Endometrium (tissue), 2 donors: ENCODE results near the gene NETO1.

Experiments
- FAIRE-seq: peaks from 2 replicates; lab custom pipeline; 2012; peaks lifted over from hg19 to GRCh38; lab: Jason Lieb, UNC
- donor health status: control.
- donor health status: control.

The NETO1 gene

GRCh38 chr18:72867746-72868584 is at the start of gene NETO1:
TSS of gene NETO1 (minus strand) at chr18:72867987. CDS start at chr18:72867291, 696 bp downstream.
- FAIRE-seq = no peak

- no peak for FAIRE-seq
Observed at GRCh38 chr18:72910045-72910444, 42.3 kb upstream of the NETO1 start.

- FAIRE-seq = no peak
Observed at GRCh38 chr18:72908181-72908580, 40.4 kb upstream of the NETO1 start.

GRCh38 chr18:72903033-72903432 is 35.2 kb upstream of the NETO1 start:
- no peak for FAIRE-seq

GRCh38 chr18:72899338-72899737 is 31.6 kb upstream of the NETO1 start:
- FAIRE-seq = no peak

GRCh38 chr18:72898870-72899269 is 31.1 kb upstream of the NETO1 start:
- FAIRE-seq = no peak

- FAIRE-seq = no peak
Observed at GRCh38 chr18:72895548-72895947, 27.8 kb upstream of the NETO1 start.

- no peak for FAIRE-seq
Observed at GRCh38 chr18:72878561-72878960, 10.8 kb upstream of the NETO1 start.

GRCh38 chr18:72878143-72878542 is 10.4 kb upstream of the NETO1 start:
- no peak for FAIRE-seq

- FAIRE-seq = no peak
Observed at GRCh38 chr18:72871091-72871490, 3.3 kb upstream of the NETO1 start.

- FAIRE-seq = no peak
Observed at GRCh38 chr18:72869226-72870185, 1.7 kb upstream of the NETO1 start.

- no peak for FAIRE-seq
Observed at GRCh38 chr18:72868585-72869225, 918 bp upstream of the NETO1 start.

GRCh38 chr18:72866901-72867745 is 664 bp downstream of the NETO1 start:
- no peak for FAIRE-seq

- FAIRE-seq = no peak
Observed at GRCh38 chr18:72866442-72866900, 1.3 kb downstream of the NETO1 start.

- no peak for FAIRE-seq
Observed at GRCh38 chr18:72863754-72864153, 4.0 kb downstream of the NETO1 start.

GRCh38 chr18:72859088-72859487 is 8.7 kb downstream of the NETO1 start:
- no peak for FAIRE-seq

- no peak for FAIRE-seq
Observed at GRCh38 chr18:72849671-72850070, 18.1 kb downstream of the NETO1 start.

- no peak for FAIRE-seq
Observed at GRCh38 chr18:72848503-72849237, 19.1 kb downstream of the NETO1 start.

- FAIRE-seq = no peak
Observed at GRCh38 chr18:72847771-72848170, 20.0 kb downstream of the NETO1 start.

GRCh38 chr18:72846736-72847533 is 20.9 kb downstream of the NETO1 start:
- no peak for FAIRE-seq
